HG02759 (cell line): ENCODE results near the gene GPR34.
A peak's percentile ranks its signal among the peaks of the same experiment; 100 is the strongest.
"Not testable (repeated sequence)": the region's sequence is repeated elsewhere in the genome, so short reads cannot be mapped to it uniquely, and the experiment has no call there.

Experiments
- ATAC-seq: cut with Tn5 transposase; IDR thresholded peaks from one replicate; pipeline ENCODE4 v1.9.1; 2021; ENCODE audit warnings: mild to moderate bottlenecking, moderate library complexity; ENCODE audit not compliant: unreplicated experiment

The GPR34 gene, protein sequence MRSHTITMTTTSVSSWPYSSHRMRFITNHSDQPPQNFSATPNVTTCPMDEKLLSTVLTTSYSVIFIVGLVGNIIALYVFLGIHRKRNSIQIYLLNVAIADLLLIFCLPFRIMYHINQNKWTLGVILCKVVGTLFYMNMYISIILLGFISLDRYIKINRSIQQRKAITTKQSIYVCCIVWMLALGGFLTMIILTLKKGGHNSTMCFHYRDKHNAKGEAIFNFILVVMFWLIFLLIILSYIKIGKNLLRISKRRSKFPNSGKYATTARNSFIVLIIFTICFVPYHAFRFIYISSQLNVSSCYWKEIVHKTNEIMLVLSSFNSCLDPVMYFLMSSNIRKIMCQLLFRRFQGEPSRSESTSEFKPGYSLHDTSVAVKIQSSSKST

DNA sequence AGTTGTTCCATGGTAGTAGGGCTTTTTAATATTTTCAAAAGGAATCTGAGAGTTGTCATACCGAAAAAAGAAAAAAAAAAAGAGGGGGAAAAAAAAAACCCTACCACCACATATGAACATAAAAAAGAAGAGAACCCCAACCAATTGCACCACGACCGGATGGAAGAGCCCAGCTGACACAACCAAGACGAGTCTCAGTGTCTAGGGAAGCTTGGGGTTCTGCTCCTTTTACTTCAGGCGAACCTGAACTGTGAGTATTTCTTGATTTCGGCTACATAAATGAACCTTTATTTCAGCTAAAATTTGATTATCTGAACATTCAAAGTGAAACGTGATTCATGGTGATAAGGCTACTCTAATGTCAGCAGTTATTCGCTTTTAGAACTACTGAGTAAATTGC, at the start of gene GPR34:
TSS of gene GPR34 (plus strand) at position 139 of the 400 bp plus-strand sequence. CDS start 6,661 bp downstream, outside the sequence.
- no peak for ATAC-seq

DNA sequence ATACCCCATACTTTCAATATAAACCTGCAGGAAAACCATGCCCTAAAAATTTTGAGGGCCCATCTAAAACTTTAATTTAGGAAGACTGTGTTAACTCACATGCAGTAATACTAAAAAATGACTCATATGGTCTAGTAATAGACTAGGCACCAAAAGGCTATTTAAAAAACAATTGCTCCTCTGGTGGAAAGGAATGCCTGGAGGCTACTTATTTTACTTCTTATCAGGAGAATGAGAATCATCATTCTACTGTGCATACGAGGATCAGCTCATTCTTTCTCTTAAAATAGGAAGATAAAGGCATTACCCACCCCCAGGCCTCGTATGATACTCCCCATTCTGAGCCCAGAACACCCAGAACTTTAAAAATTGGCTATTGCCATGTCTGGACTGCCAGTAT, 42.6 kb upstream of the GPR34 start:
- ATAC-seq: not testable (repeated sequence)

DNA sequence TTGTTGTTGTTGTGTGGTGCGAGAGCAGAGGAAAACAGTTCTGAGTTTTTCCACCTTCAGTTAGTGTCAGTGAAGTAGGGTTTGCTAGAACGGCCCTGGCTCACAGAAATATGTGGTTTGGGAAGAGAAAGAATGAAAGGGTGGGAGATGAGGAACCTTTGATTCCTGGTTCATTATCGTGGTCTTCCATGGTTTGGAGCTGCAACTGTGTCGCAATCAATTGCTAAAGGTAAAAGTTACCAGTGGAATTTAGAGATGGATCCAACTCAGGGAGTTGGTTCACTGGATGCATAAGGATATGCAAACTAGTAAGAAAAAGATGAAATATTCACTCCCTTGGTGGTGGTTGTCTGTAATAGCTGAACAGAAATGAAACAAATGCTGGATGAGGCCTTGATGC, 35.6 kb upstream of the GPR34 start:
- no peak for ATAC-seq

DNA sequence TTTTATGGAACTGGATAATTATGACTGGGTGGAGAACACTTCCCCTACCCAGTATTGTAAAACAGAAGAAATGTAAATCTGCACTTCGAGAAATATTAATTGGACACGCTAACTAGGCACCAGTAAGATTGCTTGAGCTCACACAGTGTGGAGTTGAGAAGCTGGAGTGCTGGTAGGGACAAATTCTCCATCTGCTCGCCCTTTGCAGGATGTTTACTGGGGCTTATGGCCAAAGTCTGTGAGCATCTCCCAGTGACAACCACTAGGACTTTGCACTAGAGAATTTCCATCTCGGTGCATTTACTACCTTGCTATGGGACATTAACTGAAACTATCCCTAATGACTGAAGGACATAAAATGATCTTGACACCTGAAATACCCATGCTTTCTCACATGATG, 33.7 kb upstream of the GPR34 start:
- ATAC-seq: no peak

DNA sequence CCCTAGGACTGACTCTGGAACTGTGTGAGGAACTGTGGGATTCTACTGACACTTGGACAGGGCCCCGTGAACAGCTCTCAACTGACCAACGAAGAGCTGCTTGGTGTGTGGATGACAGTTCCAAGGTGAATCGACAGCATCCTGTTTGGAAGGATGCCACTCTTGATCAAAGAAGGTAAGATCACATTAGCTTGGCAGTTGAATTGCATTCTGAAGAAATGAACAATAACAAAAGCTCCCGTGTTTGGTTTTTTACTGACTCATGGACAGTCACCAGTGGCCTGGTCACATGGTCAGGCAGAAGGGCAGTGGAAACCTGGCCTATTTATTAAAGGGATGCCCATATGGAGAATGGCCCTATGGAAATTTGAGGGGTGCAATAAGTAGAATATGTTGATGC, 33.1 kb upstream of the GPR34 start:
- no peak for ATAC-seq

DNA sequence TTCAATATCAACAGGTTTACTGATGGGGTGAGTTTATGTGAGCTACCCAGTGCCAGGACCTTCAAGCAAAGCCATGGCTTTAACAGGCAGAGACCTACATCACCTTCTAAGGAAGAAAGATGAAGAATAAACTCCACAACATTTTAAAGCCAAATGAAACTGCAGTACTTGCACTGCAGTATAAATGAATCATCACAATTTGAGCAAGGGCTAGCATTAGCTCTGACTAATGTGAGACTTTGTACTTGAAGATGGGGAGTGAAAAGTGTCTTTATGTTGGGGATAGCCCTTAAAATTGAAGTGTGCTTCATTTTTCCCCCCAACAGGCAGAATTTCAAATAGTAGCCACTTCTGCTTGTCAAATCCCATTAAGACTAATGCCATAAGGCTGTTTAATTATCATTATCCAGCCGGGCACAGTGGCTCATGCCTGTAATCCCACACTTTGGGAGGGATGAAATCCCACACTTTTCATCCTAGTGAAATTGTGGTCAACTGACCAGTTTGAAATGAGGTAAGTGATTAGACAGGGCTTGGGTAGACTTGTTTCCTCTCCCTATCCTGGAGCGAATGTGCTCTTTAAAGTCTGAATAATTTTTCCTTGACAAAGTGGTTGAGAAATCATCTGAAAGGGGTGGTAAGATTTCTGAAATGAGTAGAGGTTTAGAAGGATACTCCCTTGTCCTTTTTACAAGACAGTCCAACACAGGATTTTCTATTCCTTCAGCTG, 27.2 kb upstream of the GPR34 start:
- ATAC-seq: no peak

DNA sequence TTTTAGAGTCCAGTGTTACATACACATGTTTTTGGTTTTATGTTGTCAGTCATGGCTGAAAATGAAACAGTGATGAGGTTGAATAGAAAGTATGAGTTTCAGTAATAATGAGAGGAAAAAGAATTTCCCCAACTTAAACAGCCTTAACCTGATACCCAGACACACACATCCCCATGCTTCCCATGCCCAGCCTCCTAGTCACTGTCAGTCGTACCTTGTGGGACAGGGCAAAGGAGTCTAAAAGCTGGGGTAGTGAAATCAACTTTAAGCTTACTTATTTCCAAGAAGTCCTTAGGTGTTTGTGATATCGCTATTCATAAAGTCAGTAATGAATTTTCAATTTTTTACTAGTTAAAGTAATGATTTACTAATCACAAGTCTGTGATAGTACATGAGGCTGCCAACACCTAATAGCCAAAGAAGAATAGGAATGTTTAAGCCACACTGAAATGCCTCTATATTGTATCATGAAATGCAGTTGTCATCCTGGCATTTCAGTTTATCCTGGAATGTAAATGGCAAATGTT, 24.3 kb upstream of the GPR34 start:
- ATAC-seq: peak; percentile 87

DNA sequence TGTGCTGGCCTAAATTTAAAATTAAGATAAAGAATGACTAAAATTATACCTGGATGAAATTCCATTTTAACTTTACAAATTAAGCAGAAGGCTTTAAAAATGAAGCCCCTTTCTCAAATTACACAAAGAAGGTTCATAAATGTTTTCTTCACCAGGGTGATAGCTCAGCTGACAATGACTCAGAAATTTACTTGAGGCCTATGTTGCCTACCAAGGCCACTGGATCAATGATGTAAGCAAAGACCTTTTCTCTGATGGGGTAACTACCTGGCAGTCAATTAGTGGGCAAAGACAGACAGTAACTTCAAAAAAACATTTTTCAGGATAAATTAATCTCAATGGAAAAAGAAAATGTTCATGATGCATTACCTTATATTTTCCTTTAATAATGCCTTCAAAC, 23.9 kb upstream of the GPR34 start:
- no peak for ATAC-seq

DNA sequence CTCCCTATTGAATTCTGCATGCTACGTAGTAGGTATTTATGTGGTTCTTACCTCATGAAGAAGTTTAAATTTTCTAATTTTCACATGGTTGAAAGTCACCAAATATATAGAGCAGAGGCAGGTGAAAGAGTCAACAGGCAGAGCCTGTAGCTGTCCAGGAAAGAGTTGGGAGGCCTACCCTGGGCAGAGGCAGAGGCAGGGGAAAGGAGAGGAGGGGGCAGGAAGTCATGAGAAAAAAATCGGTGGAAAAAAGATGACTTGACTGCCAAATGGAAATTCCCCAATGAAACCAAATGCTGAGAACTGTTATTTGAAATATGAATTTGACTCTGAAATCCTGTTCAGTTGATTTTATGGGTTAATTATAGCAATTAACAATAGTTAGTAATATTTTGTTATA, 23.1 kb upstream of the GPR34 start:
- no peak for ATAC-seq

DNA sequence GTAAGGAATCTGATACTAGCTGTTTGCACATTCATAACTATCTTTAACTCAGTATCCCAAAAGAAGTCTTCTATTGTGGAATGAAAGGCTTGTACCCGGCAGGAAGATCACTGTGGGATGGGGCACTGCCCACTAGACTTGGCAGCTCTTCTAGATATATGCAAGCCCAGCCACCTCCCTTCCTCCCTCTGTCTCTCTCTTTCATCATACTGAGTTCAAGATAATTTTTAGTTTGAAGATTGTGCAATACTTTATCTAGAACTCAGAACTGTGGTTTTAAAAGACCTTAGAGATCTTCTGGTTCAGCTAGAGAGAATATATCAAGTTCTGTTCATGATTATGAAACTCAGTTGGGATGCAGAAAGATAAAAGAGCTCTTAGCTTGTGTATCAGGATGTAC, 22.5 kb upstream of the GPR34 start:
- ATAC-seq: no peak

DNA sequence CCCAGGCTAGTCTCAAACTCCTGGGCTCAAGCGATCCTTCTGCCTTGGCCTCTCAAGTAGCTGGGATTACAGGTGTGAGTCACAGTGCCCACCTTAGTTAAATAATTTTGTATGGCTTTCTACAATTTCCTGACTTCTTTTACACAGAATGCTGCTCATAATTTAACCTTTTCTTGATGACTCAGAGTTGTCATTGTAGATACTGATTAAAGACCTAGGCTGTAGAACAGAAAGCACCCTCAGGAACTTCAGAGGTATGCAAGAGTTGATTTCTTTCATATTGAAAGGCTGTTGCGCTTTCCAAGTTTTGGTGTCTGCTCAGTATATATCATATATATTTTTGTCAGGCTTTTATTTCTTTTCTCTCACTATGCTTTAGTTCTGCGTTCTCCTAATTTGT, 21.1 kb upstream of the GPR34 start:
- no peak for ATAC-seq

DNA sequence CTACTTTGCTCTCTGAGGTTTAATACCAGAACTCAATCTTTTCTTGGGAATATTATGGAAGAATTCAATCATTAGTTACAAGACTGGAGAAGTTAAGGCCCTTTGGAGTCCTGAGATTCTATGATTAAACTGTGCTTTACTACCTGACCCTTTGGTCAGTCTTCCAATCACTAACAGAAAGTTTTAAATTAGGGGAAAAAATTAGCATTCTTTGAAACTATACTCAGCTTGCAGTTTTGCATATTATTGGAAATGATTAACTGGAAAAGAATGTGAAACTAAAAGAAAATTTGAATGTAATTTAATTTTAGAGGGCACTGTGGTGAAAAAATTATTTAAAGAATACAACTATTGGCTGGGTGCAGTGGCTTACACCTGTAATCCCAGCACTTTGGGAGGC, 18.7 kb upstream of the GPR34 start:
- no peak for ATAC-seq

DNA sequence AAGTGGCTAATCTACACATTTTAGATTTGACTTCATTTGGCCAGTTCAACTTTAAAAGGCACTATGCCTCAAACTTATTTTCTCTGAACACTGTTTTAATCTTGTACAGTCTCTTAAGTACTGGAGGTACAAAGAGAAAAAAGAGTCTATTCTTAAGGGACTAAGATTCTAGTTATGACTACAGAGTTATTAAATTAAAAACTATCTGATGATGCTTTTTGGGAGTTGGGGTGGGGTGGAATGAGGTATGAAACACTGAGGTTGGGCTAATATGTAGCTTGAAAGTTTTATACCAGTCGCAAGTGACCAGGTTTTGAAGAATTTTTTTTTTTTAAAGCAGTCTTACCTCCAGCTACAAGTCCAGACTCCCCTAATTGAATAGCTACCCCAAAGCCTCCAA, 17.7 kb upstream of the GPR34 start:
- ATAC-seq: no peak

DNA sequence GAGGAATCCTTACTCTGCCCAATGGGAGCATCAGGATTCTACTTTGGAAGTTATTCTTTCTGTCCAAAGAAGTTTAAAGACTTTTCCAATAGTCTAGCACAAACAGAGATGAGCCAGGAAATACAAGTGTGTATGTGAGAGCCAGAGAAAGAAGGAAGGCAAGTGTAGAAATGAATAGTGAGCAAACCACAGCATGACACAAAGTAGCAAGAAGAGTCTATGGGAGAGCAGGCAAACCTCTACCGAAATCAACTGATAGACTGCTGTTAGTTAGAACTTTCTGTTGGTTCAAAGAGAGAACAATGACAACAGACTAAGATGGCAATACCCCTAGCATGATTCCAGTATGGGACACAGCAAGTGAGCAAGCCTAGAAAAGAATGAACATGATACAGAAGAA, 16.1 kb upstream of the GPR34 start:
- ATAC-seq: no peak

DNA sequence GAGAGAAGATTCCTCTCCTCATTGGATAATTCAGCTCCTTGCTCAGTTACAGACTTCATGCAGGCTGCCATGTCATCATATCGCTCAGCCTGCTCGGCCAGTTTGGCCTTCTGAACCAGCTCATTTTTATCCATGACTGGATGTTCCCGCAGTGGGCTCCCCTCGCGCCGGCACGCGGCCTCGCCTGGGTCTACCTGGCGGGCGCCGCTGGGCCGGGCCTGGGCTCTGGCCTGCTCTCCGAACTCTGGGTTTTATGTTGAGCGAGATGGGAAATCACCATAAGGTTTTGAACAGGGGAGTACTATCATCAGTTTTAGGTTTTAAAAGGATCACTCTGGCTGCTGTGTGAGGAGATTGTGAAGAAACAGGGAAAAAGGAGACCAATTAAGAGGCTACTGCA, 12.4 kb upstream of the GPR34 start:
- not testable (repeated sequence) for ATAC-seq

DNA sequence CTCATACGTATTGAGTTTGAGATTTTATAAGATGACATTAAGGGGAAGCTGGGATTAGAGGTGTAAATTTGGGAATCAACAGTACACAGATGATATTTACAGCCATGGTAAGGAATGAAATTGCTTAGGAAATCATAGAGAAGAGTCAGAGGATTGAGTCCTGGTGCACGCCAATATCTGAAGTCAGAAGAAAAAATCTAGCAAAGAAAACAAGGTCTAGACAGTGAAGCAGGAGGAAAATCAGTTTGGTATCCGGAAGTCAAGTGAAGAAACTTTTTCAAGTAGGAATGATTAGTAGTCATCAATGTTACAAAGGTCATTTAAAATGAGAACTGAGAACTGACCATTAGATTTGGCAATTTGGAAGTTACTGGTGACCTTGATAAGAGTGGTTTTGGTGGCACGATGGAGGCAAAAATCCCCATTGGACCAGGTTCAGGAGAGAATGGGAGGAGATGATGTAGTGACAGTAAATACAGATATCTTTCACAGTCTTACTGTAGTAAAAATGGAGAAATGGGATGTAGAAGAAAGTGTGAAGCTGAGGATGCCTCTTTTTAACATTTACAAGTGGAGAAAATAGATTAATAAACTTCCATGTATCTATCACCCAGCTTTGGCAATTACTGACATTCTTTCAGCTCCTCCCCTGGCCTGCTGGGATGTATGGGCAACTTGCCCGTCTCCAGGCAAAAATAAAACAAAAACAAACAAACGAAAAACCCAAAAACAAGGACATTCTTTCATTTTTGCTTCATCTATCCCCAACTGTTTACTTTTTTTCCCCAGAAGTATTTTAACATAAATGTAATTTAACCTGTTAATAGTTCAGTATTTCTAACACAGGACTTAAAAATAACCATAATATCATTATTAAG, 11.4 kb upstream of the GPR34 start:
- ATAC-seq: no peak

DNA sequence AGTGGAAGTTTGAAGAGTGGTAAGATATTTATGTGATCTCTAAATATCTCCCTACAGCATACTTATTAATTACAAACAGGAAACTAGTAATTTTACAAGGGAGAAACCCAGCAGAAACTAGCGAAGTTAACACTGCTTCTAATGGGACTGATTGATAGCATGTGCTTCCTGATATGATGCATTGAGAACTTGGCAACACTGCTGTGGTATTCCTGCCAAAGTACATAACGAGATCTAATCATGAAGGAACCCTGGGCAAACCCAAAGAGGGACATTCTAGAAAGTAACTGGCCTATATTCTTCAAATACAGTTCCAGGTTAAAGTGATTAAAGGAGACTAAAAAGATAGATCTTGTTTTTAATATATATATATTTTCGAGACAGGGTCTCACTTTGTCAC, 4.6 kb upstream of the GPR34 start:
- ATAC-seq: no peak

DNA sequence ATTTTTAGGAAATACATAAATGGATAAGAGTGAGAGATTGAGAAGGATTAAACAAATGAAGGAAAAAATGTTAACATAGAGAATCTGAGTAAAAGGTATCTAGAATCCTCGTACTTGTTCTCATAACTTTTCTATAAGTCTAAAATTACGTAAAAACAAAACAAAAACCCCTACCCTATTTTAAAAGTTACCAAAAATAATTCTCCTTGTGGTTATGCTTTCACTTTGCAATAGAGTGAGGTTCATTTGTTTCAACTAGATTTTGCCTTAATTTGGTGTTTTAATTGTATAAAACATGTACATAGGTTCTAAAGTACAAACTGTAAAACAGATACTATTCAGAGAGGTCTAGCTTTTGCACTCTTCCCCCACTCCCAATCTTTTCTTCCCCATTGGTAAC, 3.8 kb upstream of the GPR34 start:
- no peak for ATAC-seq

DNA sequence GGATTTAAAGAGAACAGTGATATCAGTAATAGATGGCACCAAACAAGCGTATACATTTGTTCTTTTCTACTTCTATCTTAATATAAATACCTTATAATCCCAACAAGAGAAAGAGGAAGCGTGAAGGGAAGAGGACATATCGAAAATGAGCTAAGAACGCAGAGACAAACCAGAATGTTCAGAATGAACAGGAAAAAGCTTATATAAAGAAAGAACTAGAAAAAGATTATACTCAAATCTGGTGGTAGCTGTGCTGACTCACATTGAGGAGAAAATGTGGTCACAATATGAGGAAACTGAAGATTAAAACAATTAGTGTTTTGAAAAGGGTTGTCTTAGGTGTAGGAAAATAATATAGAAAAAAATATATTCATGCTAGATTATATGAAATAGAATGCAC, 2.0 kb upstream of the GPR34 start:
- no peak for ATAC-seq

DNA sequence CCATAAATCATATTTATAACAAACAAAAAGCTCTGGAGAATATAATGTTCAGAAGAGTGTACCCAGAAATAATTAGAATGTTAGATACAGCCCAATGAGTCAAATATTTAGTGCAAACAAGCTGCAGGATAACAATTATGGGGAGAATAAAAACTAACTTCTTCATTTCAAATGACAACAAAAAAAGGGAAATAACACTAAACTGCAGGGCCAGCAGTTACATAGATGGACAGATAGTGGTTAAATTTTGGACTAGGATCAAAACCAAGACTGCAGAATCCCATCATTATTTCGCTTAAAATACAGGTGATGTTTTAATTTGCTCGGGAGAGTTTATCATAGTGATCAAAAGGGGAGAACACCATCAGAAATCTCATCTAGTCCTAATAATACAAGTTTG, 617 bp upstream of the GPR34 start:
- no peak for ATAC-seq

DNA sequence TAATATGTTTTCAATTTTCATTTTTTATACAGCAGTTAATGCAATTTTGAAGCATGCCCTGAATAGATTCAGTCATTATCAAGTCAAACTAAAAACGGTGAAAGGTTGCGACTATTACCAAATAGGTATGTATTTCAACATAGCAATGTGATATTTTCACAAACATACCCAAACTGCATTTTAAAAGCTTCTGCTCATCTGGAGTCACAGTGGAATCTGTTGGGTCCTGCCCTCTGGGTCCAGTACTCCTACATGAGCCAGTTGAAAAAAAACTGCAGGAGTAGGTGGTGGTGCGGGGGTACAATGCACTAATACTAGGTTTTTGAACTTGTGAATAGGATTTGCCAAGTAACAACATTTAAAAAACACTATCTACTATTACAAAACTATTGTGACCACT, 938 bp downstream of the GPR34 start:
- ATAC-seq: no peak
